HG02943 (cell line): ENCODE results near the gene ITPR1.

Experiments used
- ATAC-seq: cut with Tn5 transposase; IDR thresholded peaks from one replicate; pipeline ENCODE4 v1.9.1; 2021; ENCODE audit warnings: mild to moderate bottlenecking, low read depth, moderate library complexity; ENCODE audit not compliant: unreplicated experiment

ITPR1 gene

DNA sequence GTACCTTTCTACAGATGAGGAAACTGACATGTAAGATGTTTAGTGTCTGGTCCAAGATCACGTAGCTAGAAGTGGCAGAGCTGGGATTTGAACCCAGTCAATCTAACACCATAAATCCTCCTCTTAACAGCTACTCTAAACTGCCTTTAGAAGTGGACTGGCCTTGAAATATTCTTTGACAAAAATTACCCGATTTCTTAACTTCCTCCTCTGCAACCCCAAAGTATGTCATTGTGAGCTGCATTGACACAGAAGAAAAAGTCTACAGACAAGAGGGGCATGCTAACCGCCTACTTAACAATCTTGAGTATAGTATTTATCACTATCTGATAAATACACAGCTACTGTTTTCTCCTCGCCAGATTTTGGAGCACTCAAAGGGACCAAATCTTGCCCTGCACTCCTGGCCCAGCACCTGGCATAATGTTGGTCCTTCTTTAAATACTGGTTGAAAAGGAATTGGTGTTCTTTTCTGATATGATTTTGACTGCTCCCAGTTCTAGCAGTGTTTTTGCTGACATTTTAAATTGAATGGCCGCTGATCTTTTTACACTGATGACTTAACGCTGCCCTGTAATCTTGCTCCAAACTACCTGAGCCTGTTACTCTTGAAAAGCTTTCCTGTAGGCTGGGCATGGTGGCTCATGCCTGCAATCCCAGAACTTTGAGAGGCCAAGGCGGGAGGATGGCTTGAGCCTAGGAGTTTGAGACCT is 36.9 kb downstream of the ITPR1 start:
- ATAC-seq, result no peak

DNA sequence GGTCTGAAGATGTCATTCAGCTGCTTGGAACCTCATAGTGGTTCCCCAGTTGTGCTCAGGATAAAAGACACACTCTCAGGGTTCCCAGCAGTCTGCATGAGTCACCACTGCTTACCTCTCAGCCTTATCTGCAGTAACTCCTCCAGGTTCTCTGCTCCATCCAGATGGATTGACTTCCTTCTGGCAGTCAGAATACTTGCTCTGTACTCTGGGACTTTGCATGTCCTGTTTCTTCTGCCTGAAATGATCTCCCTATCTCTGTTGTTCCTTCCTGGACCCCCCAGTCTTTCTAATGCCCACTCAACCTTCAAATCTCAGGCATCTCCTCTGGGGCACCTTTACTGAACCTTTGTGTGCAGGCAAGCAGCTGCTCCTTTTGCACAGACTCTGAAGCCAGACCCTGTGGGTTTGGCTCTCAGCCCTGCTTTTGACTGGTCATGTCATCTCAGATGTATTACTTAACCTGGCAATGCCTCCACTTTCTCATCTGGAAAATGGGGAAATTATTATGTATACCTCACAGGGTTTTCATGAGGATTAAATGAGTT is 38.4 kb downstream of the ITPR1 start:
- no peak for ATAC-seq

DNA sequence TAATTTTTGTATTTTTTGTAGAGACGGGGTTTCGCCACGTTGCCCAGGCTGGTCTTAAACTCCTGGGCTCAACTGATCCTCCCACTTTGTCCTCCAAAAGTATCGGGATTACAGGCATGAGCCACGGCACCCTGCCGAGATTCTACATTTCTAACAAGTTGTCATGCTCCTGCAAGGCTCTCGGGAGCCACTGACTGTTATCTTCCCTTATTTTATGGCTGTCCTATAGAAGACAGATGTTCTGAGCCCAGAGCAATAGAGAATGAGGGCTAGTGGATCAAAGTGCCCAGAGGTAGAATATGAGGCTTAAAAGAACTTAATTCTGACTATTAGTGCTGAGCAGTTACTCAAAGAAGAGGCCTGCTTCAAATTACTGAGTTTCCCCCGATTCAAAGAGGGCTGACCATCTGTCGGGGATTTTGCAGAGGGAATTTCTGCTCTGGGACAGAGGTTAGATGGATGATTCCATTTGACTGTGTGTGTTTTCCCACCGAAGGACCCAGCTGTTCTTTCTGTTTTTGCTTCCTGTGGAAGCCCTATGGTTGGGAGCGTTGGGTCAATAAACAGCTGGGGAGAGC is 39.5 kb downstream of the ITPR1 start:
- no peak for ATAC-seq

DNA sequence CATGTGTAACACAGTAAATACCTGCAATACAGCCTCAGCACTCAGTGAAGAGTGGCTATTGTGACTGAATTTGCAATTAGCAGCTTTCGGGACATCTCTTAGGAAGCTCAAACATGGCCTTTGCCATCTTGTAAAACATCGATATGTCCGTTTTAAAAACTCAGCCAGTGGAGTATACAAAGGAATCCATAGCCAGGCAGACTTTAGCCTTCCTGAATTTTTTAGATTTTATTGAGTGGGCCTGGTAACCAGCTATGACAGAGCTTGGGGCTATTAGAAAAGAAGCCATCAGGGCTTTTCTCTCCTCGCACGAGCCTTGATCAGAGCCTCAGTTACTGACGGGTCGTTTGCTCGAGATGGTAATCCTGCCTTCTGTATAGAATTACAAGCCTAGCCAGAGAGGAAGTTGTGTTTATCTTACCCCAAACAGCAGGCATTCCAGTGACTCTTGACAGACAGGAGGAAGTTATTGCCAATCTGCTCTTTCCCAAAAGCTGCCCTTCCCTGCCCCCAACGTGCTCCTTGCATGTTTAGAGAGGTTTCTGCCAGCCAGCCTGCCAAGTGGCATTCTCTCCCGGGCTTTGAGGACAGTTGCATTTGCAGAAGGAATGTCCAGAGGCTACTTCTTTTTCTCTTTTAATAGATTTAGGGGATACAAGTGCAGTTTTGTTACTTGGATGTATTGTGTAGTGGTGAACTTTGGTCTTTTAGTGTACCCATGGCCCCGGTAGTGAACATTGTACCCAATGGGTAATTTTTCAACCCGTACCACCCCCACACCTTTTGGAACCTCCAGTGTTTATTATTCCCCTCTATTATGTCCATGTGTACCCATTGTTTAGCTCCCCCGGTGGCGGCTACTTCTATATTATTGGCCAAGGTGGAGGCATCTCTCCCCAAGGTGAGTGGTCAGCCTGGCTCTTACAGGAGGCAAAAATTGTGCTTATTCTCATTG is 40.6 kb downstream of the ITPR1 start:
- ATAC-seq, result no peak

DNA sequence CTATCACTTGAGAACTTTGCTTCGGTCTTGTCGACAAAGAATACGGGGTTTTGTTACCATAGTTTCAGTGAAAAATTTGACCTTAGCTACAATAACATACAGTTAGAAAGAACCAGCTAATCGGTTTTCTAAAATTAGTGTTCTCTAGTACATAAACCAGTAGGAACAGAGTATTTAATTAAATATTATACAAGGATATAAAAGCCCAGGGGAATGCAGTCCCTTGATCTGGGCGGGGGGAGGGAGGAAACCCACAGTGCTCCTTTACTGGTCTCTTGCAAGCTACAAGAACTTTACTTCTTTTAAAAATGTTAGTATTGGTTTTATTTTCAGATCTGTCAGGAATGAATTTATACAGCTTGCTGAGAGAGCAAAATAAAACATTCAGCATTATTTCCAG is 41.8 kb downstream of the ITPR1 start:
- ATAC-seq, result no peak

DNA sequence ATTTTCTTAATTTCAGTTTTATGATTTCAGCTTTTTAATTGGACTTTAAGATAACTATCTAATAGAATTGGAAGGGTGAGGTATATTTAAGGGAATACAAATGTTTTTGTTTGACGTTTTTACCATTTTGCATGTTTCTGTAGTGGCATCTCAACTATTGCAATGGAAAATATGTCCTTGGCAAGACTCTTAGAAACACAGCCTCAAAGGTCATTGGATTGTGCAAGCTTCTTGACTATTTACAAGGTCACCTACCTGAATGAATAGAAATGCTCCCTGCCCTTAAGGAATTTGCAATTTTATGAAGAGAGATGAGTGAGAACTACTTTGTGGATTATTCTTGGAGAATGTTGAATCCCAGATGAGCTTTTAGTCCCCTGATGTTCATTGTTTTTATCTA is 43.1 kb downstream of the ITPR1 start:
- ATAC-seq, result no peak

DNA sequence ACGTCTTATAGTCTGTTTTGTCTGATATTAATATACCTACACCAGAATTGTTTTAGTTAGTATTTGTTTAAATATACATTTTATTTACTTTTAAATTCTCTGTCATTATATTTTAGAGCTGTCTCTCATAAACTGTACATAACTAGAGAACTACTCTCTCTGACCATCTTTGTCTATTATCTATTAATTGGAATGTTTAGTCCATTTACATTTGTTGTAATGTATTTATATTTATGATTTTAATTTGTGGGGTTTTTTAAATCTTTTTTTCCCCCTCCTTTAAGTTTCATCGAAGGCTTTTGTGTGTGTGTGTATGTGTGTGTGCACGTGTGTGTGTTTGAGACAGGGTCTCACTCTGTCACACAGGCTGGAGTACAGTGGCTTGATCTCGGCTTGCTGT is 47.1 kb downstream of the ITPR1 start:
- ATAC-seq, result no peak

DNA sequence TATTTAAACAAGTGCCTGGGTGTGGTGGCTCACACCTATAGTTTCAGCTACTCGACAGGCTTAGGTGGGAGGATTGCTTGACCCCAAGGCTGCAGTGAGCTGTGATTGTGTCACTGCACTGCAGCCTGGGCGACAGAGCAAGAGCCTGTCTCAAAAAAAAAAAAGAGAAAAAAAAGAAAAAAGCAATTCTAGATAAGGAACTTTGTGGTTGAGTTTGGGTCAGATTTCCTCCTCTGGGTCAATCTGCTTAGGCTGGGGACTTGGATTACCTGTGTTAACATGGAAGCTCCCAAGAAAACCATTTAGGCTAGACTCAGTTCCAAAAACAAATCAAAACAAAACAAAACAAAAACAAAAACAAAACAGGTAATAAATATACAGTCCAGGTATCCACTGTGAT is 50.0 kb downstream of the ITPR1 start:
- no peak for ATAC-seq

DNA sequence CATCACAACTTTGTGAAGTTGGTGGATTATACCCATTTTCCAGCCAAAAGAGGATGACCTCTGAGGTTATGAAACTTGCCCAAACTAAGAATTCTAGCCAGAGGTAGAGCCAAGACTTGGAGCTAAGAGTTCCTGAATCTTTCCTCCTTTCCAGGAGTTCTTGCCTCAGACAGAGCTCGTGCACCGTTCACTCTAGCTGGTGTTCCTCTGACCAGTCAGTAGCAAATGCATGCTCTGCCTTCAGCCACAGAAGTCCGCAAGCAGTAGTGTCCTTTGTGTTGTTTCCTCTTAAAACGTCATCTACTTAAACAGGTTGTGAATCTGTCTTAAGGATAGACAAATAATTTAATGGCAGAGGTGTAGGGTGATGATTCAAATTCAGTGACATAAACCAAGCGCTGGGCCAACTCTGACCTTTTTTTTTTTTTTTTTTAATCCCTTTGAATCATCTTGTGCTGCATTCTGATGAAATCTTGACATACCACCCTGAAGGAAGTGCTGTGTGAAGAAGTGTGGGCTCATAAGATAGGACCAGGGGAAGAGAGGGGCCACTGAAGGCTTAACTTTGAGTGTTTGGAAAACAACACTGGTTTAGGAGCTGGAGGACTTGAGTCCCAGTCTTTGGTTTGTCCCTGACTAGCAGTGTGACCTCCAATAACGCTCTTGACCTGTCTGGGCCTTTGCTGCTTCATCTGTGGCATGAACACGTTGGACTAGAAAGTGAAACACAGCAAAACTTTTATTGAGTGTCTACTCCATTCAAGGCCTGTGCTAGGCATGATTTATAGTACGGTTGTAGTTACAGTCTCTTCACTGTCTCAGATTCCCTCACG is 53.4 kb downstream of the ITPR1 start:
- ATAC-seq, result no peak

DNA sequence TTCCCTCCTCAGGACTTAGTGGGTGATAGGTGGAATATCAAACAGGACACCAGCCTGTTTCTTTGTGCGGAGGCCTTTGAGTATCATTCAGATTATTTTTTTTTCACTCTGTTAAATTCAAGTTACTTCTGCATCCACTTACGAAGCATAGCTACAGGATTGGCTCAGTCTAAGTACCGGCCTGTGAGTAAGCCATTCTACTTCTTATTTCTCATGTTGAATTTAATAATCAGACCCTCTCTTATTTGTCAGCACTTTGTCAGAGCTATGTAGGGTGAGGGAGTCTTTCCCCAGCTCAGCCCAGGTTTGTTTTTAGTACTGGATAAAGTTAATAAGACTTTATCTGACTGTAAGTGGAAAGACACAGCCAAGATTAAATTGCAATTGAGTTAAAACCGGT is 54.7 kb downstream of the ITPR1 start:
- ATAC-seq, result no peak

DNA sequence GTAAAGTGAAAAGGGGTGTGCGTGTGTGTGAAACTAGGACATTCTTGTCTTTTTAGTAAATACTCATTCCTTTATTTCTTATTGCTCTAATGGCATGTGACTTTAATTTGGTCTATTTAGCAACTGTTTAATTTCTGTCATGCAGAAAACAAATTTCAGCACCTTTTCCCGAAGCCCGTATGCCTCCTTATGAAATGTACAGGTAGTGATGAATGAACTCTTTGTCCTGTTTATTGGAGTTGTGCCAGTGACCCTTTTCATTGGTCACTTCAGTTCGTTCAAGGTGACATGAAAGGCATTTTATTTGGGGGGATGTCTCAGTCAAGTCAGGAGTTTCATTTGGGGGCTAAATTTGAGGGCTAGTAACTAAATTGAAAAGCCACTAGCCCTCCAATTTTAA is 55.2 kb downstream of the ITPR1 start:
- ATAC-seq, result no peak

DNA sequence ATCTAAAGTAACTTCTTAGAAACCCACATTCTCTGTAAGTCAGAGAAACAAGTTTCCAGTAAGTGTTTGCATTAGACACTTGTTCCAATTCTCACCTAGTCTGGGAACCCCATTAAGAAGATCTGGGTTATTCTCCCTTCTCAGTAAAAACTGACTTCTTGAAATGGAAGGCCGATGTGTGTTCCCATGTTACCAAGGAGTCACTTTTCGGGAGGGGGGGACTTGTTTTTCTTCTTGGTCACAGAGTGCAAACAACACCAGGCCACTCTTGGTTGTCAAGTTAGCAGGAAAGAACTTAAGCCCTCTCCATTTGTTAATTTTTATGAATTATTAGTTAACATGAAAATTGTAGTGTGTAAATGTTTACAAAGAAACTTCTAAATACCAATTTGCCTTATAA is 55.6 kb downstream of the ITPR1 start:
- ATAC-seq, result no peak

DNA sequence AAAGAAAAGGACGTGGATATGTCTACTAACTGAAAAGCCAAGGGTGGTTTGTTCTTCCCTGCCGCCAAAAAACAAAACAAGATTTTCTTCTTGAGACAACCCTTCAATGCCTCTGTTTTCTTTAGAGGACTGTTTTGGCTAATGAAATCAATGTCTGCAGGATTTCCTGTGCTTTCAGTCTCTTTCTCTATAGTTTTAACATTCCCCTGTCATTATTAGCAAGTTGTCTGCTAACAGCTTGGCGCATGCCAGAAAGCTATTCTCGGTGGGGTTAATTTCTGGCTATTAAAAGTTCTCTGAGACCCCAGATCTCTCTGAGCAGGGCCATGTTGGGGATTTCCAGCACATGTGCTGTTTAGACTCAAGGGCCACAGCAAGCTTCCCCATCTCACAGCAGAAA is 56.7 kb downstream of the ITPR1 start:
- no peak for ATAC-seq

DNA sequence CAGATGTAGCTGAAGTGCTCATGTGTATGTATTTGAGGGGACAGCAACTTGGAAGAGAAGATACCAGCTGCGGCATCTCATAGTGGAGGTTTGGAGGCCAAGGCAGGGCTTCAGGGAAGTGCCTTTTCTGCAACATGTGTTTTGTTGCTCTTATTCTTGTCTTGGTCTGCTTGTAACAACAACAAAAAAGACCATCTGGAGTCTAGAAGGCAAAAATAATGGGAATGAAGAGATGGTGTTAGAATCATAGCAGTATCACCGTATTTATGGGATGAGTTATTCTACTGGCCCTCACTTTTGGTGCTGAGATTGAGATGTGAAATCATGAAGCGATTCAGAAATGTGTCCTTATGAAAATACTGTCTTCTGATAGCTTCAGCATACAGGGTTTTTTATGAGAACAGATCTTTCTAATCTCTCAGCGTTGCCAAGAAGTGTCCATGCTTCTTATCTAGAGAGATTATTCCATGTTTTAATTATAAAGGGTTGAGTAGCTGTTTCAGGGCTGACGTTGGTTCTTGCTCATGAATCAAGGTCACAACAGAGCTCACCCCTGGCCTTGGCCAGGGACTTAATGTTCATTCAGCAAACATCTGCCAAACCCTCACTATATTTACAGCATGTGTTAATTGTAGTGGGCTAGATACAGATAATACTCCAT is 58.0 kb downstream of the ITPR1 start:
- no peak for ATAC-seq

DNA sequence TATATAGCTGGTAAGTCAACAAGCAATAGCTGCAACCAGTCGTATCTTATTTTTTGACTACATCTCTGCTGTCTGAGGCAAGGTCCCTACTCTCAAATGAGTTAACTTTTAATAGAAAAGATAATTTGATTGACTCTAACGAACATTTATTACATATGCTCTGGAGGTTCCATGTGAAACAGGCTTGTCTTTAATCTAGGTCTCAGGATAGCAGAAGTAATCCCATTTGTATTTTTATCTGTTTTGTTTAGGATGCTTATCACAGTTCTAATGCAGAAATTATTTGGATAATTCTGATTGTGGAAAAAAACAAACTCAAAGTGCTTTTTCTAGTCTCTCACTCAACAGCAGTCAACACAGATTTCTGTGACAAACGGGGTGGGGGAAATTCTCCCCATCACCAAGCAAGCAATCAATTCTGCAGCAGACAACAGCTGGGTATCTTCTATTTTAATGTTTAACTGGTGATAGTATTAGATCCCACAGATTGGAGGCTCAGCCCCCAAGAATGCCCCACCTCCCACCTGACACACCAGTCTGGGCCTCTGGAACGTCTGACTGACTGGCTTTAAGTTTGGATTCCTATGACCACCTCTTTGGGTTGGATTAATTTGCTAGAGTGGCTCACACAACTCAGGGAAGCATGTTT is 58.8 kb downstream of the ITPR1 start:
- no peak for ATAC-seq

DNA sequence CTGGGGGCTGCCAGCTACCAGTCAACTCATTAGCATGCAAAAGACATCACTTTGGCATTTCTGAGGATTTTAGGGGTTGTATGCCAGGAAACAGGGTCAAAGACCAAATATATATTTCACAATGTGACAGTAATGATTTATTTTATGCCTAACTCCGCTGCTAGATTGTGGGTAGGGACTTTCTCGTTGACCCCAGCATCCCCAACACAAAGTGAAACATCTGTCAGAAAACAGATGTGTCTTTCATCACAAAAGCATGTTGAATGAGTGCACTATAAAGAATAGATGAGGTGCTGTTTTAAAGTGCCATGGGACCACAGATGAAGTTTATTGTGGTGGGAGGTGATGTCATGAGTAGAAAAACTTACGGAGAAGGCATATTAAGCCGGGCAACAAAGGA is 59.7 kb downstream of the ITPR1 start:
- no peak for ATAC-seq

DNA sequence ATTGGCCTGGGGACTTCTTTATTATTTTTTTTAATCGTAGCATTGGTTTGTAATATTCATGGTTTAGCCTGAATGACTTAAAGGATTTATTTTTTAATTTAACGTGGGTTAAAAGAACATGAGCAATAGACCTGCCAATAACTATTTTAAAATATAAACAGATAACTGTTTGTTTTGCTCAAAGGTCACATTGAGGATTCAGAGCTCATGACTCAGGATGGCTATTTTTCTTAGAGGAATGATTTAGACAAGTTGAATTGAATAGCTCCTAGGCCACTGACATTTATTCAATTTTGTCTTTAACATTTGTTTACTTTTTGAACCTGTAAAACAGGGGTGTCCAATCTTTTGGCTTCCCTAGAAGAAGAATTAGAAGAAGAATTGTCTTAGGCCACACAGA is 68.5 kb downstream of the ITPR1 start:
- ATAC-seq, result no peak

DNA sequence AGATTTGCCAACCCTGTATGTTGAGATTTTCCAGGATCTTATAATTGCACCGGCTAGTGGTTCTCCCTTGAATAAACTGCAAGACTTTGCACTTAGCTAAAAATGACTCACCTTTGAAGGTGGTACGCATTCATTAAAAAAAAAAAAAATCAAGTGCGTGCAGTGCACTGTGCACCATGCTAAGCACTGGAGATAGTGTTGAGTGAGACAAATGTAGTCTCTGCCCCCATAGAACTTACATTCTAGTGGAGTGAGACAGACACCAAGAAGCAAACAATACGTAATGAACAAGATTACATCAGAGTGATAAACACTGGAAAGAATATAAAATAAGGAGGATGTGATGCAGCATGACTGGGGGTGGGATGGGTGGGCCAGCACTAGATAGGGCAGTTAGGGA is 69.4 kb downstream of the ITPR1 start:
- ATAC-seq, result no peak

DNA sequence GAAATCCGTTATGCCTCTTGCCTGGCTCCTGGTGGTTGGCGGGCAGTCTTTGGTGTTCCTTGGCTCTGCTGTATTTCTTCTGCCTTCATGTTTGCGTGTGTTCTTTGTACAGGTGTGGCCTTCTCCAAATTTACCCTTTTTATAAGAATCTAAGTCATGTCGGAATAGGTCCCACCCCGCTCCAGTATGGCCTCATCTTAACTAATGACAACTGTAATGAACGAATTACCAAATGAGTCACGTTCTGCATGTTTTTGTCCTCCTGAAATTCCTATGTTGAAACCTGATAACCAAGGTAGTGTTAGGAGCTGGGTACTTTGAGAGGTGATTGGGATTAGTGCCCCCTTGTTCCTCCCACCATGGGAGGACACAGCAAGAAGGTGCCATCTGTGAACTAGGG is 71.1 kb downstream of the ITPR1 start:
- ATAC-seq, result no peak
